Subcutaneous abdominal adipose tissue (tissue), 5 donors: ENCODE measurements around the gene UTP3.
"Not testable (repeated sequence)": the region's sequence is repeated elsewhere in the genome, so short reads cannot be mapped to it uniquely, and the experiment has no call there.

Source experiments
- H3K27ac ChIP-seq: one replicate; pipeline ENCODE4 v1.7.0; 2013; ENCODE audit warnings: low read depth, mild to moderate bottlenecking, inconsistent platforms, low read length, moderate library complexity
- H3K27me3 ChIP-seq, 5 donors: one replicate each; pipeline ENCODE4 v1.7.0; 2013; ENCODE audit warnings: low read length in 5 of 5, inconsistent platforms in 1 of 5; ENCODE audit not compliant: control insufficient read depth in 5 of 5, insufficient read depth in 4 of 5
- H3K36me3 ChIP-seq, 5 donors: one replicate each; pipeline ENCODE4 v1.7.0; 2013; ENCODE audit warnings: low read length in 5 of 5; ENCODE audit not compliant: control insufficient read depth in 5 of 5, insufficient read depth in 5 of 5
- H3K4me1 ChIP-seq, 5 donors: one replicate each; pipeline ENCODE4 v1.7.0; 2013; ENCODE audit warnings: low read length in 5 of 5, mild to moderate bottlenecking in 3 of 5, moderate library complexity in 1 of 5; ENCODE audit not compliant: control insufficient read depth in 5 of 5, insufficient read depth in 5 of 5
- H3K4me3 ChIP-seq, 5 donors: one replicate each; pipeline ENCODE4 v1.7.0; 2013; ENCODE audit warnings: low read length in 5 of 5, low read depth in 1 of 5
- H3K9ac ChIP-seq, 5 donors: one replicate each; pipeline ENCODE4 v1.7.0; 2013; ENCODE audit warnings: low read length in 5 of 5, mild to moderate bottlenecking in 4 of 5, moderate library complexity in 3 of 5
- H3K9me3 ChIP-seq, 5 donors: one replicate each; pipeline ENCODE4 v1.7.0; 2013; ENCODE audit warnings: low read length in 5 of 5; ENCODE audit not compliant: control insufficient read depth in 5 of 5
- donor health status: healthy.
- donor health status: healthy.
- donor health status: healthy.
- donor health status: healthy.
- donor health status: healthy.

Gene UTP3

DNA sequence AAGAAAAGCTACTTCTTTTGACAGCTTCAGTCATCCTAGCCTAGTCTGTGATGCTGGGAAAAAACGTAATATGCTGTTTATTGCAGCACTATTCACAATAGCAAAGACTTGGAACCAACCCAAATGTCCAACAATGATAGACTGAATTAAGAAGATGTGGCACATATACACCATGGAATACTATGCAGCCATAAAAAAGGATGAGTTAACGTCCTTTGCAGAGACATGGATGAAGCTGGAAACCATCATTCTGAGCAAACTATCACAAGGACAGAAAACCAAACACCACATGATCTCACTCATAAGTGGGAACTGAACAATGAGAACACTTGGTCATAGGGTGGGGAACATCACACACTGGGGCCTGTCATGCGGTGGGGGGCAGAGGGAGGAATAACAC lies 6.2 kb upstream of the UTP3 start:
- not testable (repeated sequence) for H3K9me3 ChIP-seq, H3K36me3 ChIP-seq, H3K9ac ChIP-seq, H3K4me3 ChIP-seq, H3K4me1 ChIP-seq, H3K27me3 ChIP-seq, H3K27ac ChIP-seq

DNA sequence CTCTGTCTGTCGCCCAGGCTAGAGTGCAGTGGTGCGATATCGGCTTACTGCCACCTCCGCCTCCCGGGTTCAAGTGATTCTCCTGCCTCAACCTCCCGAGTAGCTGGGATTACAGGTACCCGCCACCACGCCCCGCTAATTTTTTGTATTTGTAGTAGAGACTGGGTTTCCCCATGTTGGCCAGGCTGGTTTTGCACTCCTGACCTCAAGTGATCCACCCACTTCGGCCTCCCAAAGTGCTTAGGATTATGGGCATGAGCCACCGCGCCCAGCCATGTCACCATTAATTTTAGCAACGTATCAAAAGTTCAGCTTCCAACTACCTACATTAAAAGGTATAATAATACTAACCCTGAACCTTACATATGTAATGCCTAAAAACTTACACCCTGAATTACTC lies 940 bp upstream of the UTP3 start:
- Histone ChIP-seq H3K27me3 (no peaks in the 10 kb centered on the region), H3K27ac (peak overlapping the region; percentile 96), H3K9ac (peak overlapping the region; percentile 76 to 96 (median 92)), H3K9me3 (no peaks in the 10 kb centered on the region), H3K4me1 (peaks cover 9 to 39% (median 28%) of the 10 kb centered on the region in 5 donors), H3K36me3 (peaks cover 0 to 2% (median 0%) of the 10 kb centered on the region in 5 donors), H3K4me3 (peak overlapping the region; percentile 77 to 100 (median 97))

DNA sequence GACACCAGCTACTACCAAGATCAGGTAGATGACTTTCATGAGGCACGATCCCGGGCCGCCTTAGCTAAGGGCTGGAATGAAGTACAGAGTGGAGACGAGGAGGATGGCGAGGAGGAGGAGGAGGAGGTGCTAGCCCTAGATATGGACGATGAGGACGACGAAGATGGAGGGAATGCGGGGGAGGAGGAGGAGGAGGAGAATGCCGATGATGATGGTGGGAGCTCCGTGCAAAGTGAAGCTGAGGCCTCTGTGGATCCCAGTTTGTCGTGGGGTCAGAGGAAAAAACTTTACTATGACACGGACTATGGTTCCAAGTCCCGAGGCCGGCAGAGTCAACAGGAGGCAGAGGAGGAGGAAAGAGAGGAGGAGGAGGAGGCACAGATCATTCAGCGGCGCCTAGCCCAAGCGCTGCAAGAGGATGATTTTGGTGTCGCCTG lies 481 bp downstream of the UTP3 start:
- Histone ChIP-seq H3K9ac (peak overlapping the region; percentile 76 to 94 (median 91)), H3K27me3 (no peaks in the 10 kb centered on the region), H3K27ac (peak overlapping the region; percentile 96), H3K4me3 (peak overlapping the region; percentile 77 to 100 (median 97)), H3K36me3 (peaks cover 0 to 5% (median 2%) of the 10 kb centered on the region in 5 donors), H3K9me3 (no peaks in the 10 kb centered on the region), H3K4me1 (peaks cover 9 to 39% (median 28%) of the 10 kb centered on the region in 5 donors)

DNA sequence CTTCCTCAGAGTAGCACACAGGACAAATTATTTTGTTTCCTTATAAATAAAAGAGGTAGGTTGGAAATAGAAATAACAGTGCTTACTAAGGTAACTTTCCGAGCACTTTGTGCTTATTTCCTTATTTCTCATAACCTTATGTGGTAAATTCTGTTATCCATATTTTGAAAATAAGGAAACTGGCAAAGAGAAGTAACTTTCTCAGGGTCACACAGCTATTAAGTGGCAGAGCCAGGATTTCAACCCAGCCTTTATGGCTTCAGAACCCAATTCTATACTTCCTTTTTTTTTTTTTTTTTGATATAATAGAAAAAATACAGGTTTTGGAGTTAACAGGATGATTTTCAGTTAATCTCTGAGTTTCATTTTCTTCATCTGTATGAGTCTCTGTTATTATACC lies 3.3 kb downstream of the UTP3 start:
- no peak overlapping the region for H3K4me3 ChIP-seq
- peaks cover 0 to 5% (median 2%) of the 10 kb centered on the region in 5 donors for H3K36me3 ChIP-seq
- H3K4me1 ChIP-seq = peaks cover 9 to 39% (median 28%) of the 10 kb centered on the region in 5 donors
- peak overlapping the region in 1 of 5 donors; percentile 28 for H3K9ac ChIP-seq
- H3K9me3 ChIP-seq = no peaks in the 10 kb centered on the region
- no peak overlapping the region for H3K27ac ChIP-seq
- no peaks in the 10 kb centered on the region for H3K27me3 ChIP-seq

DNA sequence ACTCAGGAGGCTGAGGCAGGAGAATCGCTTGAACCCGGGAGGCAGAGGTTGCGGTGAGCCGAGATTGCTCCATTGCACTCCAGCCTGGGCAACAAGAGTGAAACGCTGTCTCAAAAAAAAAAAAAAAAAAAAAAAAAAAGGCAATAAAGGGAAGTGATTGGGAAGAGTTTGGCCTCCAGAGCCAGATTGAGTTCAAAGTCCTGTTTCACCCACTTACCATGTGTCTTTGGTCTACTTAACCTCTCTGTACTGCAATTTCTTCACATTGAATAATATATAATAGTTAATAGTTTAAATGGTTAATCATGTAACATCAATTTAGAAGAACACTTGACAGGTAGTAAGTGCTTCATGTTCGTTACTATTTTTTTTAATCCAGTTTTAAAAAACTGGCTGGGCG lies 6.3 kb downstream of the UTP3 start:
- H3K27ac ChIP-seq, H3K9ac ChIP-seq, H3K9me3 ChIP-seq, H3K27me3 ChIP-seq, H3K4me3 ChIP-seq, H3K36me3 ChIP-seq: not testable (repeated sequence)
- peaks cover 0 to 20% (median 15%) of the 10 kb centered on the region in 5 donors for H3K4me1 ChIP-seq

DNA sequence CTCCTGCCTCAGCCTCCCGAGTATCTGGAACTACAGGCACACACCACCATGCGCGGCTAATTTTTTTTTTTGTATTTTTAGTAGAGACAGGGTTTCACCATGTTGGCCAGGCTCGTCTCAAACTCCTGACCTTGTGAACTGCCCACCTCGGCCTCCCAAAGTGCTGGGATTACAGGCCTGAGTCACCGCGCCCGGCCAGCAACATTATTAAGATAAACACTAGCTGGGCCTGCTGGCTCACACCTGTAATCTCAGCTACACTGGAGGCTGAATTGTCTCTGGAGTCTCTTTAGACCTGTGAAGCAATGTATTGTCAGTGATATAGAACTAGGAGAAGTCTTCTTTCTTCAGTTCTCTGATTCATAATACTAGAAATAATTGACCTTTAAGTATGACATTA lies 10.1 kb downstream of the UTP3 start:
- not testable (repeated sequence) for H3K4me1 ChIP-seq, H3K4me3 ChIP-seq, H3K27ac ChIP-seq, H3K9ac ChIP-seq, H3K36me3 ChIP-seq, H3K27me3 ChIP-seq, H3K9me3 ChIP-seq

DNA sequence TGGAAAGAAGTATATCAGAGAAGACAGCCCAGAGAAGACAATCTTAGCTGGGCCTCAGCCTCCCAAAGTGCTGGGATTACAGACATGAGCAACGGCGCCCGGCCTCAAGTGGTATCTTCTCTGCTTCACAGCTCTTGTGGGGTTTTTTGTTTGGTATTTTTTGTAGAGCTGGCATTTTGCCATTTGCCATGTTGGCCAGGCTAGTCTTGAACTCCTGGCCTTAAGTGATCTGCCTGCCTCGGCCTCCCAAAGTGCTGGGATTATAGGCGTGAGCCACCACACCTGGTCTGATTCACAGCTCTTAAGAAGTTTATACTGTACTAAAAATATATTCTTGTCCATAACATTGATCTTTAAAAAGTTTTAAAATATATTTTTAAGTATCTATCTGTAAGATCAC lies 12.4 kb downstream of the UTP3 start:
- Histone ChIP-seq H3K27me3 (no peaks in the 10 kb centered on the region), H3K27ac (no peak overlapping the region), H3K4me3 (no peak overlapping the region), H3K9ac (no peak overlapping the region), H3K4me1 (peaks cover 0 to 7% (median 3%) of the 10 kb centered on the region in 5 donors), H3K9me3 (no peaks in the 10 kb centered on the region), H3K36me3 (no peaks in the 10 kb centered on the region)

DNA sequence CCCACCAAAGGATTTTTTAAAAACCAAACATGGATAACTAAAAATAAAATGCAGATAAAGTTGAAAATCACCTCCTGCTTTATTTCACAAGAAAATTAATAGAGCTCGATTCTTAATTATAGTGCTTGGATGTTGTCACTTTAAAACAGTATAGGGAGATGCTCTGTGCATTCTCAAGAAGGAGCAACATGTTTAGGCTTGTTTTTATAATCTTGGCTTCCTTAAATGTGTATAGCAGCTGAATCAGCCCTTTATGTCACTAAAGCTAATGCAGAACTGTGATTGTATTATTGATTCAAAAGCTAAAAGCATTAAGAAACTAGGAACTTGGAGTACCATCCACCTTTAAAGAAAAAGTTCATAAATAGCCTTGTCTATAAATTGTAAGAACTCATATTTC lies 12.9 kb downstream of the UTP3 start:
- Histone ChIP-seq H3K9me3 (no peaks in the 10 kb centered on the region), H3K27me3 (no peaks in the 10 kb centered on the region), H3K9ac (no peak overlapping the region), H3K36me3 (no peaks in the 10 kb centered on the region), H3K4me1 (peaks cover 3 to 13% (median 7%) of the 10 kb centered on the region in 5 donors), H3K27ac (no peak overlapping the region), H3K4me3 (no peak overlapping the region)

DNA sequence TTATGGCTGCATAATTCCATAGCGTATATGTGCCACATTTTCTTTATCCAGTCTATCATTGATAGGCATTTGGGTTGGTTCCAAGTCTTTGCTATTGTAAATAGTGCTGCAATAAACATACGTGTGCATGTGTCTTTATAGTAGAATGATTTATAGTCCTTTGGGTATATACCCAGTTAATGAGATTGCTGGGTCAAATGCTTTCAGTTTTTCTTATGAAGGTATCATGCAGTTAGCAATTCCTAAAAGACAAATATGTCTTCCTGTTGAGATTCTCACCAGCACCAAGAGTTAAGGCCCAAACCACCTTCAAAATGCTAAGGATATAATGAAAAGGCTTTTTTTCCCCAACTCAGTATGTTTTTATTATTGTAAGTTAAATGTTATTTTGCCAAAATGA lies 14.3 kb downstream of the UTP3 start:
- not testable (repeated sequence) for H3K9me3 ChIP-seq, H3K9ac ChIP-seq, H3K4me3 ChIP-seq, H3K27me3 ChIP-seq, H3K36me3 ChIP-seq, H3K27ac ChIP-seq
- H3K4me1 ChIP-seq = peaks cover 7 to 21% (median 13%) of the 10 kb centered on the region in 5 donors

DNA sequence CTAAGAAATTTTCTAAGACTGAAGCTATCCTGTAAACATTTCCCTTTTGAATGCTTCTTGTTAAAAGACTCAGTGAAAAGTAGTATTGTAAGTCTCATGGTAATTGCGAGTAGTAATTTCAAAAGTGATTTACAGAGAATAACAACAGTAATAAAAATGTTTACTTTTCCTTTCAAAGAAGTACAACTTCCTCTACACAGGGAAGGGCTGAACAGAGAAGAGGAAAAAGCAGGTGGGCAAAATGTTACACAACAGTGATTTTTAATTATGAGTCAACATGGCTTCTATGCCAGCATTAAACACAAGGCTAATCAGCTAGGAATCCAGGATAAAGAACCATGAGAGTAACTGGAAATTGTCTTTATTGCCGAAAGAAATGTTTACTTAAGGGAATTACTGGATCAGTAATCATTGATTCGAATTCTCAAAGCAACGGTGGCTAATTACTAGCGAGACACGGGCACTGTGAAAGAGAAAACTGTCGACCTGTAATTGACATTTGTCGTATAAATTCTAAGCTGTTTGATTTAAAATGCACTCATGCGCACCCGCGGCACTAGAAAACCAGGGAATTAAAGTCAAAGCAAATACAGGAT lies 15.4 kb downstream of the UTP3 start:
- Histone ChIP-seq H3K4me3 (peak overlapping the region; percentile 73 to 92 (median 85)), H3K9me3 (no peaks in the 10 kb centered on the region)

More for the DNA sequence above, 15.4 kb downstream of the UTP3 start:
- peak overlapping the region; percentile 86 to 100 (median 94) for H3K9ac ChIP-seq
- H3K27me3 ChIP-seq = no peaks in the 10 kb centered on the region
- peak overlapping the region; percentile 97 for H3K27ac ChIP-seq
- peaks cover 7 to 21% (median 13%) of the 10 kb centered on the region in 5 donors for H3K4me1 ChIP-seq
- no peaks in the 10 kb centered on the region for H3K36me3 ChIP-seq
